DMS153 treated with DMSO at 0.1 percent for 48 hours (cell line): ENCODE measurements around the gene TSHZ2.
A peak's percentile ranks its signal among the peaks of the same experiment; 100 is the strongest.
"Not testable (repeated sequence)": the region's sequence is repeated elsewhere in the genome, so short reads cannot be mapped to it uniquely, and the experiment has no call there.

Experiments used
- DNase-seq: peaks from one replicate; lab custom pipeline; 2025; ENCODE audit not compliant: unreplicated experiment; lab: John Stamatoyannopoulos, UW

The TSHZ2 gene

GRCh38 chr20:53080969-53081871 is 109.1 kb downstream of the TSHZ2 start:
- DNase-seq: peak; percentile 60

- peak; percentile 5 for DNase-seq
Measured at GRCh38 chr20:53081916-53082863, 110.0 kb downstream of the TSHZ2 start.

GRCh38 chr20:53083411-53083810 is 111.3 kb downstream of the TSHZ2 start:
- DNase-seq: no peak

- no peak for DNase-seq
Measured at GRCh38 chr20:53084408-53084997, 112.3 kb downstream of the TSHZ2 start.

GRCh38 chr20:53085720-53086119 is 113.6 kb downstream of the TSHZ2 start:
- DNase-seq: no peak

GRCh38 chr20:53087037-53087777 is 115.0 kb downstream of the TSHZ2 start:
- DNase-seq: no peak

DNA sequence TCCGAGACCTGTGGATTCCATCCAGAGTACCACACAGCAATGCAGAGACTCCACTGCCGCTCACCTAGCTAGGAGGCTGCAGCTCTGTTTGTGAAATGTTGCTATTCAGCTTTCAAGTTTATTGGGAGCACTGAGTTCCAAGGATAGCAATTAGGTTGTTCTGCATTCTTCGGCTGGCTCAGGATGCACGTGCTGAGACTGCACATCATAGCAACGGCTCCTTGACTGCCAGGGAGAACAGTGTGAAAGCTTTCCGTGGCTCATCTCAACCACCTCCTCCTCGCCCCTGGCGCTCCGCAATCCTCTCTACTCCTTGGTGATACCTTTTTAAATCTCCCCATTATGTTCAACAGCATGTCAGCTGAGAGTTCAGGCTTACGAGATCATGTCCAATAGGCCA is 116.6 kb downstream of the TSHZ2 start:
- DNase-seq: no peak

- DNase-seq: not testable (repeated sequence)
Measured at GRCh38 chr20:53089851-53090250, 117.7 kb downstream of the TSHZ2 start.

- DNase-seq: no peak
Measured at GRCh38 chr20:53091789-53092188, 119.6 kb downstream of the TSHZ2 start.

GRCh38 chr20:53092772-53093300 is 120.7 kb downstream of the TSHZ2 start:
- DNase-seq: no peak

- DNase-seq: no peak
Measured at GRCh38 chr20:53097371-53097770, 125.2 kb downstream of the TSHZ2 start.

DNA sequence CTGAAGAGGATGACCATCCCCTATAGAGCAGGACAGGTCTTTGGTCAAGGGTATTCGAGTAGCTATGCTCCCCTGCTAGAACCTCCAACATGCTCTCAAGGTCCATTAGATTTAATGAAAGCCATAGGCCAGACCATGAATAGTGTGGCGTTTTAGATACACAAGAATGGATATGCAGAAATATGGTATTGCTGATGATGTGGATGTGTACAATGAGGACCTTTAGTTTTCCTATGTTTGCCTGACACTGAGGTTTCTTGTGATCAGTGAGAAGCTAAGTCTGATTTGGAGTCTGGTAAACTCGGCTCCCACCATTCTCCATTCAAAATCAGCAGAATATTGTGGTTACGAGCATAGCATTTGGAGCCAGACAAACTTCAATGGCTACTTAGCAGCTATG is 125.6 kb downstream of the TSHZ2 start:
- no peak for DNase-seq

- no peak for DNase-seq
Measured at GRCh38 chr20:53098621-53099020, 126.5 kb downstream of the TSHZ2 start.

GRCh38 chr20:53099856-53100255 is 127.7 kb downstream of the TSHZ2 start:
- DNase-seq: no peak

DNA sequence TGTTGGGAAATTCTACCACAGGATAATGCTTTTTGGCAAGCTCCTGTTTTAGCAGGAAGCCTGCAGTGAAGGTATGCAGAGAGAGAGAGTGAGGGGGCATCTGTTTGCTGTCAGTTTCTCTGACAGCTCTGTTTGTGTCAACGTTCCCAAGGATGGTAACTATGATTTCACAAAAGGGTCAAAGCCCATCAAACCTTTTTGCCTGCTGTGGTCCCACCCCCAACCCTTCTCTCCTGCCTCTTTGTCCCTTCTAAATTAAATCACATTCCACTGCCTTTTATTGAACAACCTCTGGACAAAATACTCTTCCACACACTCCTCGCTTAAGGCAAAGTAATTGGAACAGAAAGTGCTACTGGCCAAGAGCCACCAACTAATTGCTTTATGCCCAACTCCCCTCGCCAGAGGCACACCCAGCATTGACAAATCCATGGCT is 128.3 kb downstream of the TSHZ2 start:
- DNase-seq: no peak

DNA sequence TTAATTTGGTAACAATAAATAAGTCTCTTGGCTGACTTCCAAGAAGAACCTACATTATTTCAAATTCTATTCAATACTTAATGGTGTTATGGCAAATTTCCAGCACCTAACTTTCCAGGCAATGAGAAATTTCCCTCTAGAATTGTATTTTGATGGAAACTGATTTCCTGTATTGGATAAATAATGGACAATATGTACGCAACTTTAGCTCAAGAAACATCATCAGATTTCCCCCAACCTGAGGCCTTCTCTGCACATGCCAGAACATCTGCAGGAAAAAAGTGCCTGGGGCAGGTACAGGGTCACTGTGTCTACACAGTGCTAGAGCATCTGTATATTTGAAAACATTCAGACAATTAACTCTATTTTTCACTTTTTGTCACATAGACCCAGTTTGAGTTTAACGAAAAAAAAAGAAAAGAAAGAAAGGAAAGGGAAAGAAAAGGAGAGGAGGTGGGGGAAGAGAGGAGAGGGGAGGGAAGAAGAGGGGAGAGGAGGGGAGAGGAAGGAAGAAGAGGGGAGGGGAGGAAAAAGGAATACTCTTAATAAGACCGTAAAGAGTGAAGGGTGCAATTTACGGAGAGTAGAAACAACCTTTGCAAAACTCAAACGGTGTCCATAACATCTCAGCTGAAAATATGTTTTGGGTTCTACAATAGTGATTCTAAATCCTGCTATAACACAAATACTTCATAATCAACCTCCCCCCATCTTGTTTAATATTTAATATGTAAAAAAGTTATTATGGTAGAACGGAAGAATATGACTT is 130.0 kb downstream of the TSHZ2 start:
- DNase-seq: no peak

- DNase-seq: no peak
Measured at GRCh38 chr20:53103124-53103523, 131.0 kb downstream of the TSHZ2 start.

GRCh38 chr20:53104884-53105283 is 132.7 kb downstream of the TSHZ2 start:
- no peak for DNase-seq

DNA sequence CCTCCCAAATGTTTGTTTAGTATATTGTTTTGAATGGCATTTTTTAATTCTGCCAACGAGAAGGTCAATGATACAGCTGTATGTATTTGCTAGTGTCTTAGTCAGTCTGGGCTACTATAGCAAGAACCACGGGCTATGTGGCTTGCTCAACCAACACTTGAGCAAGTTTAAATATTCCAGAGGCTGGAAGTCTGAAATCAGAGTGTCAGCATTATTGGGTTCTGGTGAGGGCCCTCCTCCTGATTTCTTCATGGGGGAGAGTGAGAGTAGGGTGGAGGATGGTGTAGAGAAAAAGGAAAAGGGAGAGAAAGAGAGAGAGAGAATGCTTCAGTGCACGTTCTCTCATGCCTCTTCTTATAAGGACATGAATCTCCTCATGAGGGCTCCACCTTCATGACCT is 144.6 kb downstream of the TSHZ2 start:
- no peak for DNase-seq

- DNase-seq: no peak
Measured at GRCh38 chr20:53122853-53123252, 150.7 kb downstream of the TSHZ2 start.
